Brain pericyte (primary cell): ENCODE measurements around the gene AARSD1.
"Not testable (repeated sequence)": the region's sequence is repeated elsewhere in the genome, so short reads cannot be mapped to it uniquely, and the experiment has no call there.

Source experiments
- DNase-seq: peaks from one replicate; pipeline ENCODE4 v3.0.0-alpha.2; 2012; ENCODE audit warnings: low read depth, low spot score

AARSD1 gene

DNA sequence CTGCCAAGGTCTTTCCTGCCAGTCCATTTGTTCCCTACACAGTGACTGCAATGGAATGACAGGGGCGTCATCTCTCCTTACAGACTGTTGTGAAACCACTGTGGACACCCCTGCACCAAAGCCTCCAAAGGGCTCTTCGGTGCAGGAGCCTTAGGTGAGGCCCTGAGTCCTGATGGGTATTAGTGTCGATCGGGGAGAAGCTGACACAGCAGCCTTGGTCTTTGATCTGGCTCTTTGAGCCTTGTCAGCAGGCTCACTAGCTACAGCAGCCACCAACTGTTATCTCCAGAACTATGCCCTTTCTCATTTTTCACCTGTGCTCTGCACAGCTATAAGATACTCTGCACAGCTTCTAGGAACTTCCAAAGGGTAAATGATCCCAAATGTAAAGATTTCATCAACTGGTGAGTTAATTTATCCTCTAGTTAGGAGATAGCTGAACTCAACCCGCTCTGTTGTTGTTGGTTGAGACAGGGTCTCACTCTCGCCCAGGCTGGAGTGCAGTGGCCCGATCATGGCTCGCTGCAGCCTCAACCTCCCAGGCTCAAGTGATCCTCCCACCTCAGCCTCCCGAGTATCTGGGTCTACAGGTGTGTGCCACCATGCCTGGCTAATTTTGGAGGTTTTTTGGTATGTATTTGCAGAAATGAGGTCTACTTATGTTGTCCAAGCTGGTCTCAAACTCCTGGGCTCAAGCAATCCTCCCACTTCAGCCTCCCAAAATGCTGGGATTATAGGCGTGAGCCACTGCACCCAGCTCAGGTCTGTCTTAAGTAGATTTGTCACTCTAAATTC lies 44.0 kb downstream of the AARSD1 start:
- DNase-seq, result no peak

DNA sequence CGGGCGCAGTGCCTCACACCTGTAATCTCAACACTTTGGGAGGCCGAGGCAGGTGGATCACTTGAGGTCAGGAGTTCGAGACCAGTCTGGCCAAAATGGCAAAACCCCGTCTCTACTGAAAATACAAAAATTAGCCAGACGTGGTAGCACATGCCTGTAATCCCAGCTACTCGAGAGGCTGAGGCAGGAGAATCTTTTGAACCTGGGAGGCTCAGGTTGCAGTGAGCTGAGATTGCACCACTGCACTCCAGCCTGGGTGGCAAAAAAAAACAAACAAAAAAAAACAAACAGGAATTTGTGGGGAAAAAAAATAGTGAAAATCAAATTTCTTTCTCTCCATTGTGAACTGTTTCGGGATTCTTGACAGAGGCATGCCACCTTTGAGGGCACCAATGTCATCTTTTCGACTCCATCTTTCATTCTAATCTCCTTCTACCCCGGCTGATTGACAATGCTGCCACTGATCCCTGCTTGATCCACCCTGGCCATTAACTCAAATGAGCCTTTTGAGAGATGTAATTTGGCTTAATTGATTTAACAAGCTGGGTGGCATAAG lies 44.7 kb downstream of the AARSD1 start:
- not testable (repeated sequence) for DNase-seq

DNA sequence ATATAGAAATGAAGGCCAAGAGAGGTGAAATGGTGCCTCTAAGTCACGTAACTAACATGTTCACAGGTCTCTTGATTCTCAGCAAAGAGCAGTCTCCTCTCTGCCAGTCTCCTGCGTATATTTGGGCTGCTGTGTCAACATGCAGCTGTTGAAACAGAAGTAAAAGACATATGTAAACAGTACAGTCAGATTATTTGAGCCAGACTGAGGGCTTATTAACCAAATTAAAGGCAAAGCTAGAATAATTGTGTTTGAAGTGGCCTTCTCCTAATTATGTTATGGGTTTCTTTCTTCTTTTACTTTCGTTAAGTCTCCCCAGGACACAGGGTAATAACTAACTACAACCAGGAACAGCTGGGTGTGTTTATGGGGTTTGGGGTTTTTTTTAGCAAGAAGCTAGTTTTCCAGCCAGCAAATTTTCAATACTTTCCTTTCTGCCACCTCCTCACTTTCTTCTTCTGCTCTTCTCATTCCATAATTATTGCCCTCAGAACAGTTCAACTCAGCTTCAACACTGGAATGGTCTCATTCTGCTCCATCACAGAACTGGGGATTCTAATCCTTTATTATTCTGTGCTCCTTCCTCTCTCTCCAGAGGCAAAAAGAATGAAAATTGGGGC lies 45.2 kb downstream of the AARSD1 start:
- DNase-seq, result no peak

DNA sequence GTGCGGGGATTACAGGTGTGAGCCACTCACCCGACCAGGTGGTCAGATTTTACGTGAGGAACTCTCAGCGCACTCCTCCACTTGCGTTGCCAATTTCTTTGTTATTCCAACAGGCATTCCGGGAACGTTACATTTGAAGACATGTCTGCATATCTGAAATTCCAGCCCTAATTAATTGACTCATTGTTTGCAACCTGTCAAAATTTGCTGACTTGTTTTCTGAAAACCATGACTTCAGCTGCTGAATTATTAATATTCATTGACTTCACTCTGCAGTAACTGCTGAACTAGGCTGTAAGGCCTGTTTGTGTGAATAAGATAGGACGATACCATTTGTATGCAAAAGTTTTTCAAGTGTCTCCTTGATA lies 47.0 kb downstream of the AARSD1 start:
- DNase-seq, result no peak

DNA sequence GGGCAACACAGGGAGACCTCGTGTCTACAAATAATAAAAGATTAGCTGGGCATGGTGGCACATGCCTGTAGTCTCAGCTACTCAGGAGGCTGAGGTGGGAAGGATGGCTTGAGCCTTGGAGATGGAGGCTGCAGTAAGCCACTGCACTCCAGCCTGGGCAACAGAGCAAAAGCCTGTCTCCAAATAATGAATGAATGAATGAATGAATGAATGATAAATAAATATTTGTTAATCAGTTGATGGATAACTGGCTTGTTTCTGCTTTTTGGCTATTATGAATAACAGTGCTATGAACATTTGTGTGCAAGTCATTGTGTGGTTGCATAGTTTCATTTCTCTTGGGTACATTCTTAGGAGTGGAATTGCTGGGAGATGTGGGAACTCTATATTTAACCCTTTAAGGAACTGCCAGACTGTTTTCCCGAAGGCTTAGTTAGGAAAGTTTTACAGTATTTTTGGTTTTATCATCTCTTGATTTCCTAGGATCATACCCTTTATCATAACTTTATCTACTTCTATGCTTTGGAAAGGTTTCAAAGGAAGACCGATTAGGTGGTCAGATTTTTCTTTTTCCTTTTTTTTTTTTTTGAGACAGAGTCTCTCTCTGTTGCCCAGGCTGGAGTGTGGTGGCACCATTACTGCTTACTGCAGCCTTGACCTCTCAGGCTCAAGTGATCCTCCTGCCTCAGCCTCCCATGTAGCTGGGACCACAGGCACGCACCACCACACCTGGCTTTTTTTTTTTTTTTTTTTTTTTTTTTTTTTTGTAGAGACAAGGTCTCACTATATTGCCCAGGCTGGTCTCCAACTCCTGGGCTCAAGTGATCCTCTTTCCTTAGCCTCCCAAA lies 47.6 kb downstream of the AARSD1 start:
- DNase-seq, result not testable (repeated sequence)

DNA sequence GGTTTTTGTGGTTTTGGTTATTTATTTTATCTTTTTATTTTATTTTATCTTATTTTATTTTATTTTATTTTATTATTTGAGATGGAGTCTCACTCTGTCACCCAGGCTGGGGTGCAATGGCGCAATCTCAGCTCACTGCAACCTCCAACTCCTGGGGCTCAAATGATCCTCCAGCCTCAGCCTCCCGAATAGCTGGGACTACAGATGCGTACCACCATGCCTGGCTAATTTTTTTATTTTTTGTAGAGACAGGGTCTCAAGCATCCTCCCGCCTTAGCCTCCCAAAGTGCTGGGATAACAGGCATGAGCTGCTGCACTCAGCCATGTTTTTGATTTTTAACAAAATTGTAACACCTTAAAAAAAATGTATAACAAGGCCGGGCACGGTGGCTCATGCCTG lies 49.0 kb downstream of the AARSD1 start:
- DNase-seq, result not testable (repeated sequence)

DNA sequence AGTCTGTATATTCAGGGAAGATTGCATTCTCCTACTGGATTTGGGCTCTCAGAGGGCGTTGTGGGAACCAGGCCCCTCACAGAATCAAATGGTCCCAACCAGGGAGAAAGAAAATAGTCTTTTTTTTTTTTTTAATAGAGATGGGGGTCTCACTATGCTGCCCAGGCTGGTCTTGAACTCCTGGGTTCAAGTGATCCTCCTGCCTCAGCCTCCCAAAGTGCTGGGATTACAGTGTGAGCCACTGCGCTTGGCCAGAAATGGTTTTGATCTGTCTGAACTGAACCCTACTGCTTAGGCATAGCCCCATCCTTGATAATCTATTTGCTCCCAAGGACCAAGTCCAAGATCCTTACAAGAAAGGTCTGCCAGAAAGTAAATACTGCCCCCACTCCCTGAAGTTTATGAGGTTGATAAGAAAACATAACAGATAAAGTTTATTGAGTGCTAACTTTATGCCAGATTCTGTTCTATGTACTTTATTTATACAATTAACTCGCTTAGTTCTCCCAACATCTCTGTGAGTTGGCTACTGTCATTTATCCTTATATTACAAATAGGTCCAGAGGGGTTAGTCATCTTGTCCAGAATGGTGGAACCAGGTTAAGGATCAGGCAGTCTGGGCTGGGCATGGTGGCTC lies 50.2 kb downstream of the AARSD1 start:
- DNase-seq, result no peak

DNA sequence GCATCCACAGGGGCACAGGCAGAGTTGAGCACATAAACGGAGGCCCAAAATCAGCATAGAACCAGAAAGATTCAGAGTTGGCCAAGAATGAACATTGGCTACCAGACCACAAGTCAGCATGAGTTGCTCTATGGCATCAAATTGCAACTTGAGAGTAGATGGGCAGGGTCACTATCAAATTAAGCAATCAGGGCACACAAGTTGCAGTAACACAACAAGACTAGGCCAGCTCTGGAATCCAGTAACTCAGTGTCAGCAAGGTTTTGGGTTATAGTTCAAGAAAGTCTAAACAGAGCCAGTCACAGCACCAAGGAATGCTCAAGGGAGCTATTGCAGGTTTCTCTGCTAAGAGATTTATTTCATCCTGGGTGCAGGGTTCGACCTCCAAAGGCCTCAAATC lies 50.7 kb downstream of the AARSD1 start:
- no peak for DNase-seq

DNA sequence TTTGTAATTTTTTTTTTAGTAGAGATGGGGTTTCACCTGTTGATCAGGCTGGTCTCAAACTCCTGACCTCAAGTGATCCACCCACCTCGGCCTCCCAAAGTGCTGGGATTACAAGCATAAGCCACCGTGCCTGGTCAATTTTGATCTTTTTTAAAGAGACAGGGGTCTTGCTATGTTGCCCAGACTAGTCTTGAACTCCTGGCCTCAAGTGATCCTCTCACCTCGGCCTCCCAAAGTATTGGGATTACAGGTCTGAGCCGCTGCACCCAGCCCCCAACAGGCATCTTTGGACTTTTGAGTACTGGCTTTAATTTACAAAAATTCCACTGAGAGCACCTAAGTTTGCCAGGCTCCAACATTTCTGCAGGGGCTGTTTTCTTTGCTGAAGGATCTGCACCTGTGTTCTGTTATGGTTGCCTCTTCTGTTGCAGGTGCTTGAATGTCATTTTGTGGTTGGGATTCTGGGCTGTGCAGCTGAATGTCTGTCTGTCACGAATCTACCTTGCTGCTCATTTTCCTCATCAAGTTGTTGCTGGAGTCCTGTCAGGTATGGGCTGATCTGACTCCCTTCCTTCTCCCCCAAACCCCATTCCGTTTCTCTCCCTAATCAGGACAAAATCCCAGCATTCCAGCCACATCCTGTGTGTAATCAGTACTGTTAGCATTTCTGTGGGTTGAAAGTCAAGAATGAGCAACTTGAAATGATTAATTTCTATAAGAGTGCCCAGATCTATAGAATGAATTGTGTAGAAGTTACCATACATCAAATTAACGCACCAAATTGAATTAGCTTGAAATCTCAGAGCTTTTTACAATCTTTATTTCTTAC lies 55.2 kb downstream of the AARSD1 start:
- no peak for DNase-seq

DNA sequence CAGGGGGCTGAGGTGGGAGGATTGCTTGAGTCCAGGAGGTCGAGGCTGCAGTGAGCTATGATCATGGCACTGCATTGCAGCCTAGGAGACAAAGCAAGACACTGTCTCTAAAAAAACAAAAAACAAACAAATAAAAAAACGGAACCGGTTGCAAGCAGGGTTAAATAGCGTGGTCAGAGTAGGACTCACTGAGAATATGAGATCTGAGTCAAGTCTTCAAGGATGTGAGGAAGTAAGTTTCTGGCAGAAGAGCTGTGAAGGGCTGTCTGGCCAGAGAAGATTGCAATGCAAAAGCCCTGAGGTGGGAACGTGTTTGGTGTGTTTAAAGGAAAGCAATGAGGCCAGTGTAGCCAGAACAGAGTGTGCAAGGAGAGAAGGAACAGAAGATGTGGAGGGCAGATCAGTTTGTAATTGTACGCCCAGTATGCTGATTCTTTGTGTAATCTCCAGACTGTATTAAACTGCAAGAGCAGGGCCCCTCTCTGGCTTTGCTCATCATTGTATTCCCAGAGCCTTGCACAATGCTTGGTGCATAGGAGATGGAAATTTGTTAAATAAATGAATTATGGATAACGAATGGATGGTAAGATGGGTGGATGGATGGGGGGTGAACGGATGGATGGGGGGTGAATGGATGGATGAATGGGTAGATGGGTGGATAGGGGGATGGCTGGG lies 57.3 kb downstream of the AARSD1 start:
- no peak for DNase-seq

DNA sequence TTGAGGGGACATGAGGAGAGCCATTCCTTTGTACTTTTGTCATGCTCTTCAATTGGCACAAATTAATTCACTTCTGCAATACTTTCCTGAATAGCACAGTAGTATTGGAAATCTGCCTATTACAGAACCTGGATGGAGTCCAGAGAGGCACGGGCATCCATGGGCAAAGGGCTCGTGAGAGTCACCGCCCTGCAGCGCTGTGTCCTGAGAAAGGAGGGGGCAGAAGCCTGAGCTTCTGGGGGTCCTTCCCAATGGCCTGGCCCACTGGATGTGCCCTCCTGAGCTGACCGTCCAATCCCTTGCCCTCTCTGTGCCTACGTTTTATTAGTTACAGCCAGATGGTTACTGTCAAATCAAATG lies 60.2 kb downstream of the AARSD1 start:
- no peak for DNase-seq

DNA sequence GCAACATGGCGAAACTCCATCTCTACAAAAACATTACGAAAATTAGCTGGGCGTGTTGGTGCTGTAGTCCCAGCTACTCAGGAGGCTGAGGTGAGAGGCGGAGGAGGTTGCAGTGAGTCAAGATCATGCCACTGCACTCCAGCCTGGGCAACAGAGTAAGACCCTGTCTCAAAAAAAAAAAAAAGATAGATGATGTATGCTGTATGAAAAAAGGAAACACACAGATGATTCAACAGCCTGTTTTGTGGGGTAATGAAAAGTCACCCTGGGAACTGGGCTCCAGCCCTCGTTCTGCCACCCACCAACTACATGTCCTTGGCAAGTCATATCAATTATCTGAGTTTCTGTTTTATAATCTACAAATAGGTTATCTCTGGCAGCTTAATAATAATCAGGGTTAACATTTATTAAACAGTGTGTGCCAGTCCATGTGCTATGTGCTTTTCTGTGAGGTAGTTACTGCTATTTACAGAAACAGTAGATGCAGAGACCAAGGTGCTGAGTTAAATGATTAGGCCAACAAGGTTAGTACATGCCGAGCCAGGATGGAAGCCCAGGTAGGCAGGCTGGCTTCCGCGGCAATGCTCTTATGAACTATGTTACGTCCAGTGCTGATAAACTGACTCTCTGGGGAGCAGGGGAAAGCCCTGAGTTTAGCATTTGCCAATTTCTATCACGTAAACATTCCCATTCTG lies 62.6 kb downstream of the AARSD1 start:
- DNase-seq, result no peak
